HPDE6-E6E7 (cell line): Measurements from ENCODE around the gene GNB3.

ENCODE experiments used
- DNase-seq: peaks from one replicate; pipeline ENCODE4 v3.0.0; 2011; ENCODE audit warnings: missing footprints; ENCODE audit errors: extremely low spot score

GNB3 gene

GRCh38 chr12:6836851-6837250 lies 3.9 kb upstream of the GNB3 start:
- DNase-seq, result no peak

- DNase-seq, result no peak
Measured at GRCh38 chr12:6837370-6838060, 3.2 kb upstream of the GNB3 start.

- DNase-seq, result no peak
Measured at GRCh38 chr12:6838854-6839253, 1.9 kb upstream of the GNB3 start.

GRCh38 chr12:6839482-6840201 lies 1.1 kb upstream of the GNB3 start:
- no peak for DNase-seq

- no peak for DNase-seq
Measured at GRCh38 chr12:6840330-6840729, 395 bp upstream of the GNB3 start.

- DNase-seq, result no peak
Measured at GRCh38 chr12:6842075-6842474, 1.4 kb downstream of the GNB3 start.

GRCh38 chr12:6843118-6843902 lies 2.6 kb downstream of the GNB3 start:
- DNase-seq, result no peak

GRCh38 chr12:6845395-6845794 lies 4.7 kb downstream of the GNB3 start:
- no peak for DNase-seq

- no peak for DNase-seq
Measured at GRCh38 chr12:6846316-6846869, 5.7 kb downstream of the GNB3 start.

- DNase-seq, result no peak
Measured at GRCh38 chr12:6847676-6848075, 7.0 kb downstream of the GNB3 start.

GRCh38 chr12:6849427-6849826 lies 8.7 kb downstream of the GNB3 start:
- no peak for DNase-seq

GRCh38 chr12:6849976-6850560 lies 9.3 kb downstream of the GNB3 start:
- no peak for DNase-seq

GRCh38 chr12:6850796-6851152 lies 10.0 kb downstream of the GNB3 start:
- peak; percentile 14 for DNase-seq

GRCh38 chr12:6851153-6851920 lies 10.6 kb downstream of the GNB3 start, which contains the start of gene CDCA3:
Gene CDCA3 (minus strand): TSS chr12:6851286. CDS start chr12:6850952, 334 bp downstream.
- peak; percentile 100 for DNase-seq

GRCh38 chr12:6851921-6852650 lies 11.4 kb downstream of the GNB3 start, which contains the start of gene USP5:
Gene USP5 (plus strand): TSS chr12:6852150. CDS start chr12:6852180, 30 bp downstream.
- peak; percentile 96 for DNase-seq

GRCh38 chr12:6852651-6853354 lies 12.1 kb downstream of the GNB3 start:
- peak; percentile 62 for DNase-seq

GRCh38 chr12:6853626-6854025 lies 12.9 kb downstream of the GNB3 start:
- DNase-seq, result no peak

GRCh38 chr12:6854036-6854435 lies 13.3 kb downstream of the GNB3 start:
- DNase-seq, result no peak

- DNase-seq, result no peak
Measured at GRCh38 chr12:6855322-6855721, 14.6 kb downstream of the GNB3 start.

- DNase-seq, result no peak
Measured at GRCh38 chr12:6858799-6859198, 18.1 kb downstream of the GNB3 start.
